ENCODE measurements around the gene C2orf92. TPM values are rescaled to one million over a fixed set of nuclear protein-coding genes. Genes with fewer than 3 reads are reported as not detected.

The C2orf92 gene
- total and polyA plus RNA-seq, 2 donors (not counting 1 experiment from before 2014, with no cell fraction given): 0.99 to 1.1 TPM

DNA sequence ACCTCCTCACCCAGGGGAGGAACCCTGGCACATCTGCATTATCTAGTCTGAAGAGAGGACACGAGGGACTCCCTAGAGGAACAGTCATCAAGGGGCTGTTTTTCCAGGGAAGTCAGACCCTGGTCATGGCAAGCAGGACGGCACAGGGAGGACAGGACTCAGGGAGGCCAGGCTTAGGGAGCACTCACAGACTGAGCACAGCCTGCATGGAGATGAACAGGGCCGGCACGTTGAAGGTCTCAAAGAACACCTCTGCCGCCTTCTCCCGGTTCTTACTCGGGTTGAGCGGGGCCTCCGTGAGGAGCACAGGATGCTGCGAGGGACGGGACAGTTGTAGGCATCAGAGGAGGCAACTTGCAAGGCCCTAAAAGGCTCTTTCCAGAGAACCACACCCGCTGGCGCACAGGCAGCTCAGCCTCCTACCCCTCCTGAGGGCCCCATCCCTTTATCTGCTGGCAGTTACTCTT, 10.8 kb upstream of the C2orf92 start:
- Histone ChIP-seq H3K9ac (ENCODE audit: insufficient read depth, low read length) (no peak overlapping the region), H3K27me3 (ENCODE audit: control insufficient read depth, insufficient read depth, low read length) (no peaks in the 10 kb centered on the region), H3K36me3 (ENCODE audit: control insufficient read depth, insufficient read depth, low read length) (peaks cover 37% of the 10 kb centered on the region), H3K27ac (ENCODE audit: insufficient read depth, low read length) (no peak overlapping the region), H3K79me2 (ENCODE audit: control insufficient read depth, insufficient read depth, low read length) (peaks cover 33% of the 10 kb centered on the region), H3K4me3 (replicated peaks in 1 of 4; ENCODE audit: control extremely low read depth in 1 of 4, insufficient read depth in 1 of 4, low read depth in 3 of 4, low read length in 4 of 4) (no peak overlapping the region), H3K4me2 (ENCODE audit: extremely low read depth, insufficient read depth, low read length) (no peak overlapping the region), H3K9me3 (ENCODE audit: control insufficient read depth, insufficient read depth, low read depth, low read length) (no peaks in the 10 kb centered on the region), H3K4me1 (ENCODE audit: control insufficient read depth, extremely low read depth, insufficient read depth, low read length) (peaks cover 8% of the 10 kb centered on the region), H4K20me1 (ENCODE audit: control insufficient read depth, extremely low read depth, insufficient read depth, low read length) (no peaks in the 10 kb centered on the region), H2AFZ (ENCODE audit: low read length) (no peak overlapping the region)
- no peak for TF ChIP-seq EZH2 (IDR thresholded peaks at IDR 0.05; ENCODE audit: low read length, missing control alignments)
- TF ChIP-seq, protein P1, sequence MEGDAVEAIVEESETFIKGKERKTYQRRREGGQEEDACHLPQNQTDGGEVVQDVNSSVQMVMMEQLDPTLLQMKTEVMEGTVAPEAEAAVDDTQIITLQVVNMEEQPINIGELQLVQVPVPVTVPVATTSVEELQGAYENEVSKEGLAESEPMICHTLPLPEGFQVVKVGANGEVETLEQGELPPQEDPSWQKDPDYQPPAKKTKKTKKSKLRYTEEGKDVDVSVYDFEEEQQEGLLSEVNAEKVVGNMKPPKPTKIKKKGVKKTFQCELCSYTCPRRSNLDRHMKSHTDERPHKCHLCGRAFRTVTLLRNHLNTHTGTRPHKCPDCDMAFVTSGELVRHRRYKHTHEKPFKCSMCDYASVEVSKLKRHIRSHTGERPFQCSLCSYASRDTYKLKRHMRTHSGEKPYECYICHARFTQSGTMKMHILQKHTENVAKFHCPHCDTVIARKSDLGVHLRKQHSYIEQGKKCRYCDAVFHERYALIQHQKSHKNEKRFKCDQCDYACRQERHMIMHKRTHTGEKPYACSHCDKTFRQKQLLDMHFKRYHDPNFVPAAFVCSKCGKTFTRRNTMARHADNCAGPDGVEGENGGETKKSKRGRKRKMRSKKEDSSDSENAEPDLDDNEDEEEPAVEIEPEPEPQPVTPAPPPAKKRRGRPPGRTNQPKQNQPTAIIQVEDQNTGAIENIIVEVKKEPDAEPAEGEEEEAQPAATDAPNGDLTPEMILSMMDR (conservative IDR thresholded peaks at IDR 0.05 in 1 of 2, IDR thresholded peaks at IDR 0.05 in 1 of 2; ENCODE audit: low read depth in 1 of 2, low read length in 2 of 2): no peak
- no peak for DNase-seq (ENCODE audit: low read depth in 2 of 2)

DNA sequence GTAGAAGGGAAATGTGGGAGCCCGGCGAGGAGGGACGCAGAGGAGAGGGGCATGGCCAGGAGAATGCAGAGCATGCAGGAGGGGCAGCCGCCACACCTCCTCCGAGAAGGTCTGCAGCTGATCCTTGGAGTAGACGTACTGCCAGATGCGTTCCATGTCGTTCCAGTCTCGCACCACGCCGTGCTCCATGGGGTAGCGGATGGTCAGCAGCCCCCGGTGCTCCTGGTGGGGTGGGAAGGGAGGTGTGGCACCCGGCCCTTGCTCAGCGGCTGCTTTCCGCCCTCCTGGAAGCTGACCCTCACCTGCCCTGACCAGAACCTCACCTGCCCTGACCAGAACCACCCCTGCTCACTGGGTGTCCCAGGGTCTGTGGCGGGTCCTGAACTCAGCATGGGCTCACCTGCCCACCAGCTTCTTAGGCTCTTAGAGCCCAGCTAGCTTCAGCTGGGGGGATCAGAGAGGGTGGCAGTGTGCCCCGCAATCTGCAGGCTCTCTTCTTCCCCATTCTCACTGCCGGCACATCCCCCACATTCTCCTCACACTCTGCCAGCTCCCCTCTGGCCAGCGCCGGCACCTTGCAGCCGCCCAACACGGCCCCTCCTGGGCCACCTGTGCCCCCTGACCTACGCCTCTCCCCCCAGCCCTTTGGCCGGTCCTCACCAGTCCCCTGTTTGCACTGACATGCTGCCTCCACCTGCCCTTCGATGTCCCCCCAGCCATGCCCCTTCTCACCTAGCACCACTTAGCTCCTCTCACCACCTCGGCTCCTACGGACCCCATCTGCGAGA, 10.1 kb upstream of the C2orf92 start:
- Histone ChIP-seq H4K20me1 (ENCODE audit: control insufficient read depth, extremely low read depth, insufficient read depth, low read length) (no peaks in the 10 kb centered on the region), H3K4me2 (ENCODE audit: extremely low read depth, insufficient read depth, low read length) (no peak overlapping the region), H3K9ac (ENCODE audit: insufficient read depth, low read length) (no peak overlapping the region), H3K36me3 (ENCODE audit: control insufficient read depth, insufficient read depth, low read length) (peaks cover 37% of the 10 kb centered on the region), H2AFZ (ENCODE audit: low read length) (no peak overlapping the region), H3K79me2 (ENCODE audit: control insufficient read depth, insufficient read depth, low read length) (peaks cover 33% of the 10 kb centered on the region), H3K4me1 (ENCODE audit: control insufficient read depth, extremely low read depth, insufficient read depth, low read length) (peaks cover 8% of the 10 kb centered on the region), H3K9me3 (ENCODE audit: control insufficient read depth, insufficient read depth, low read depth, low read length) (no peaks in the 10 kb centered on the region), H3K27ac (ENCODE audit: insufficient read depth, low read length) (no peak overlapping the region), H3K4me3 (replicated peaks in 1 of 4; ENCODE audit: control extremely low read depth in 1 of 4, insufficient read depth in 1 of 4, low read depth in 3 of 4, low read length in 4 of 4) (no peak overlapping the region), H3K27me3 (ENCODE audit: control insufficient read depth, insufficient read depth, low read length) (no peaks in the 10 kb centered on the region)
- TF ChIP-seq, protein P1 (conservative IDR thresholded peaks at IDR 0.05 in 1 of 2, IDR thresholded peaks at IDR 0.05 in 1 of 2; ENCODE audit: low read depth in 1 of 2, low read length in 2 of 2): no peak
- no peak for TF ChIP-seq EZH2 (IDR thresholded peaks at IDR 0.05; ENCODE audit: low read length, missing control alignments)
- no peak for DNase-seq (ENCODE audit: low read depth in 2 of 2)

DNA sequence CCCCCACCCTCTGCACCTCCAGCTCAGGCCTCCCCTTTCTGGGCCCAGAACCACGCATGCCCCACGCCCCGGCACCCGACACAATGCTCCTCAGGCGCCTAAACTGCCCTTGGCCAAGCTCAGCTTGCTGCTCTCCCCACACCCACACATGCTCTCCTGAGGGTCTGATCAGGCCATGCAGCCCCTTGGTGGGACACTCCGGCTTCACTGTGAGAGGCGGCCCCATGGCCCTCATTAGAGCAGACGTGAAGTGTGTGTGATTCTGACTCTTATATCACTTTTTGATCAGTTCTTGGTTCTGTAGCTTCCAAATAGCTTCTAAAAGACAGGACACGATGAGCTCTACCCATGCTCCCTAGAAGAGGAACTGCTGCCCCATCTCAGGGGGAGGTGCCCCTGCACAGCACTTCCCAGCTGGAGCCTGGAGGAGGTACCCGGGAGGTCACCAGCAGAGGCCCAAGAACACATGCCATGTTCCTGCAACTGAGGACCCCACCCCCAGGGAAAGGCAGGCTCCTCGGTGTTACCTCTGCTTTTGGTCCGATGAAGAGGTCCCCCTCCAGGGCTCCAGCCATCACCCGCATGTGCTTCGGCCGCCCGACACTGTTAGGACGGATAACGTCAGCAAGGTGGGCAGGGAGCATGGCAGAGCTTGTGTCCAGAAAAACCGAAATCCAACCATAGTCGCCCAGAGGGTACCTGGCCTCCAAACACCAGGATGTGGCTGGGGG, 9.3 kb upstream of the C2orf92 start:
- Histone ChIP-seq H3K4me2 (ENCODE audit: extremely low read depth, insufficient read depth, low read length) (no peak overlapping the region), H3K27me3 (ENCODE audit: control insufficient read depth, insufficient read depth, low read length) (no peaks in the 10 kb centered on the region), H3K4me3 (replicated peaks in 1 of 4; ENCODE audit: control extremely low read depth in 1 of 4, insufficient read depth in 1 of 4, low read depth in 3 of 4, low read length in 4 of 4) (no peak overlapping the region), H4K20me1 (ENCODE audit: control insufficient read depth, extremely low read depth, insufficient read depth, low read length) (no peaks in the 10 kb centered on the region), H3K9me3 (ENCODE audit: control insufficient read depth, insufficient read depth, low read depth, low read length) (no peaks in the 10 kb centered on the region), H3K36me3 (ENCODE audit: control insufficient read depth, insufficient read depth, low read length) (peaks cover 33% of the 10 kb centered on the region), H3K4me1 (ENCODE audit: control insufficient read depth, extremely low read depth, insufficient read depth, low read length) (peaks cover 11% of the 10 kb centered on the region), H3K9ac (ENCODE audit: insufficient read depth, low read length) (no peak overlapping the region), H2AFZ (ENCODE audit: low read length) (no peak overlapping the region), H3K27ac (ENCODE audit: insufficient read depth, low read length) (no peak overlapping the region), H3K79me2 (ENCODE audit: control insufficient read depth, insufficient read depth, low read length) (peaks cover 33% of the 10 kb centered on the region)
- DNase-seq (ENCODE audit: low read depth in 2 of 2): no peak
- TF ChIP-seq EZH2 (IDR thresholded peaks at IDR 0.05; ENCODE audit: low read length, missing control alignments): no peak
- TF ChIP-seq, protein P1 (conservative IDR thresholded peaks at IDR 0.05 in 1 of 2, IDR thresholded peaks at IDR 0.05 in 1 of 2; ENCODE audit: low read depth in 1 of 2, low read length in 2 of 2): no peak

Measured in fibroblast of lung (primary cell).